HL-60 (cell line): ENCODE results near the gene NPAS4.

ENCODE experiments used
- GABPA ChIP-seq: IDR thresholded peaks from 2 replicates; pipeline ENCODE4 v1.6.1; 2012; ENCODE audit warnings: low read depth
- POLR2AphosphoS5 ChIP-seq: IDR thresholded peaks from 2 replicates; pipeline ENCODE4 v1.6.1; 2012; ENCODE audit warnings: low read depth
- REST ChIP-seq: IDR thresholded peaks from 2 replicates; pipeline ENCODE4 v1.6.1; 2012; ENCODE audit warnings: low read depth; ENCODE audit not compliant: insufficient replicate concordance
- SPI1 ChIP-seq: IDR thresholded peaks from 2 replicates; pipeline ENCODE4 v1.6.1; 2012; ENCODE audit warnings: low read depth, mild to moderate bottlenecking, borderline replicate concordance
- TF ChIP-seq, protein P1 (sequence below): IDR thresholded peaks from one replicate; pipeline ENCODE4 v1.5.1; 2011; ENCODE audit warnings: low read length, control low read depth, inconsistent platforms; ENCODE audit not compliant: insufficient read depth

DNA sequence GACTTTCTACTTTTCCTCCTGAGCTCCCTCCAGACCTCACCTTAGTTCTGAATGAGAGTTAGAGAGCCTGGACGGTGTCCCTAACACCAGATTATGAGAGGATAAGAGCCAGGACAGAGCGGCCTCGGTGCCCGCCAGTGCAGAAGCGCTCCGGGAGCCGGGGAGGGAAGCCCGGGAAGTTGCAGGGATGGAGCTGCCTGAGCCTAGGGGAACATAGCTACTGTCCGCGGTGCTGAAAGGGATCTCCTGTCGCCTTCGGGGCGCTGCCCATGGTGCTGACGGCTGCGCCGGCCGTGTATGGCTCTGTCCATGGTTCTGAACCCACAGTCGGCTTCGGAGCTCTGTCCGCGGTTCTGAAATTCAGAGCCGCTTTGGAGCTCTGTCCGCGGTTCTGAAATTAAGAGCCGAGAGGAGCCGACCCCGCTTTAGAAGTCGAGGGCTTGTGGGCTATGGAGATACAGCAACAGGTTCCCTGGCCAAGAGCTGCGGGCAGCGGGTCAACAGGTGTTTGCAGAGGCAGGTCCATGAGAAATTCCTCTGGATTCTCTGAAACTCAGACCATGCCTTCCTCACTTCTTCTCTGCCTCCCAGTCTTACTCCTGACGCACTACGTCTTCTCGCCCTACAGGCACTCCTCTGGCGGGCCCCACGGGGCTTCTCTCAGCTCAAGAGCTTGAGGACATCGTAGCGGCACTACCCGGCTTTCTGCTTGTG is 814 bp downstream of the NPAS4 start:
- TF ChIP-seq, protein P1, sequence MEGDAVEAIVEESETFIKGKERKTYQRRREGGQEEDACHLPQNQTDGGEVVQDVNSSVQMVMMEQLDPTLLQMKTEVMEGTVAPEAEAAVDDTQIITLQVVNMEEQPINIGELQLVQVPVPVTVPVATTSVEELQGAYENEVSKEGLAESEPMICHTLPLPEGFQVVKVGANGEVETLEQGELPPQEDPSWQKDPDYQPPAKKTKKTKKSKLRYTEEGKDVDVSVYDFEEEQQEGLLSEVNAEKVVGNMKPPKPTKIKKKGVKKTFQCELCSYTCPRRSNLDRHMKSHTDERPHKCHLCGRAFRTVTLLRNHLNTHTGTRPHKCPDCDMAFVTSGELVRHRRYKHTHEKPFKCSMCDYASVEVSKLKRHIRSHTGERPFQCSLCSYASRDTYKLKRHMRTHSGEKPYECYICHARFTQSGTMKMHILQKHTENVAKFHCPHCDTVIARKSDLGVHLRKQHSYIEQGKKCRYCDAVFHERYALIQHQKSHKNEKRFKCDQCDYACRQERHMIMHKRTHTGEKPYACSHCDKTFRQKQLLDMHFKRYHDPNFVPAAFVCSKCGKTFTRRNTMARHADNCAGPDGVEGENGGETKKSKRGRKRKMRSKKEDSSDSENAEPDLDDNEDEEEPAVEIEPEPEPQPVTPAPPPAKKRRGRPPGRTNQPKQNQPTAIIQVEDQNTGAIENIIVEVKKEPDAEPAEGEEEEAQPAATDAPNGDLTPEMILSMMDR: no peak
- TF ChIP-seq POLR2AphosphoS5 (peak; percentile 81), REST (peak; percentile 99), SPI1 (peak; percentile 25; the same call in 1 of the 2 replicates), GABPA (peak; percentile 35; the same call in 1 of the 2 replicates)
